GM15510 (cell line): ENCODE results near the gene CHDH.

ENCODE experiments used
- POLR2A ChIP-seq: IDR thresholded peaks from 3 replicates; pipeline ENCODE4 v1.6.1; 2011; ENCODE audit warnings: borderline replicate concordance; ENCODE audit not compliant: insufficient read length; ENCODE audit errors: extremely low read depth

Gene CHDH

DNA sequence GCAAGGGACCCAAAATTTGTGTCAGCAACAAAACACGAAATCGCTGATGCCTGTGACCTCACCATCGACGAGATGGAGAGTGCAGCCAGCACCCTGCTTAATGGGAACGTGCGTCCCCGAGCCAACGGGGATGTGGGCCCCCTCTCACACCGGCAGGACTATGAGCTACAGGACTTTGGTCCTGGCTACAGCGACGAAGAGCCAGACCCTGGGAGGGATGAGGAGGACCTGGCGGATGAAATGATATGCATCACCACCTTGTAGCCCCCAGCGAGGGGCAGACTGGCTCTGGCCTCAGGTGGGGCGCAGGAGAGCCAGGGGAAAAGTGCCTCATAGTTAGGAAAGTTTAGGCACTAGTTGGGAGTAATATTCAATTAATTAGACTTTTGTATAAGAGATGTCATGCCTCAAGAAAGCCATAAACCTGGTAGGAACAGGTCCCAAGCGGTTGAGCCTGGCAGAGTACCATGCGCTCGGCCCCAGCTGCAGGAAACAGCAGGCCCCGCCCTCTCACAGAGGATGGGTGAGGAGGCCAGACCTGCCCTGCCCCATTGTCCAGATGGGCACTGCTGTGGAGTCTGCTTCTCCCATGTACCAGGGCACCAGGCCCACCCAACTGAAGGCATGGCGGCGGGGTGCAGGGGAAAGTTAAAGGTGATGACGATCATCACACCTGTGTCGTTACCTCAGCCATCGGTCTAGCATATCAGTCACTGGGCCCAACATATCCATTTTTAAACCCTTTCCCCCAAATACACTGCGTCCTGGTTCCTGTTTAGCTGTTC, 34.9 kb downstream of the CHDH start:
- no peak for TF ChIP-seq POLR2A

DNA sequence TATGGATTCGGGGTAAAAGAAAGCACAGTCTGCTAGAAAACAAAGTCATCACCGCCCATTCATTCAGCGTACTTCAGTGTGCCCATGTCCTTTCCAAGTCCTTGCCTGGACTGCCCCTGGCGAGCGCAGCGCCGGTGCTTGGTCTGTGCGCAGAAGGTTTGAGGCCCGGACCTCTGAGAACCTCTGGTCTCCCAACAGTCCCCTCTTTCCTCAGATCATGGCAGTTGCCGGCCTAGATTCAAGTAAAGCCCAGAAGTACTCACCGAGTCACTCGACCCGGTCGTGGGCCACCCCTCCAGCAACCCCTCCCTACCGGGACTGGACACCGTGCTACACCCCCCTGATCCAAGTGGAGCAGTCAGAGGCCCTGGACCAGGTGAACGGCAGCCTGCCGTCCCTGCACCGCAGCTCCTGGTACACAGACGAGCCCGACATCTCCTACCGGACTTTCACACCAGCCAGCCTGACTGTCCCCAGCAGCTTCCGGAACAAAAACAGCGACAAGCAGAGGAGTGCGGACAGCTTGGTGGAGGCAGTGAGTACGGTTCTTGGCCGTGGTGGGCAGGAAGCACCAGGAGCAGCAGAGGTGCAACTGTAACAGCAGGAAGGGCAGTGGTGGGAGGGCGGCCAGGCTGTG, 36.3 kb downstream of the CHDH start:
- TF ChIP-seq POLR2A: no peak

- TF ChIP-seq POLR2A: no peak
These were observed 37.0 kb downstream of the CHDH start for GRCh38 chr3:53809267-53809666.

DNA sequence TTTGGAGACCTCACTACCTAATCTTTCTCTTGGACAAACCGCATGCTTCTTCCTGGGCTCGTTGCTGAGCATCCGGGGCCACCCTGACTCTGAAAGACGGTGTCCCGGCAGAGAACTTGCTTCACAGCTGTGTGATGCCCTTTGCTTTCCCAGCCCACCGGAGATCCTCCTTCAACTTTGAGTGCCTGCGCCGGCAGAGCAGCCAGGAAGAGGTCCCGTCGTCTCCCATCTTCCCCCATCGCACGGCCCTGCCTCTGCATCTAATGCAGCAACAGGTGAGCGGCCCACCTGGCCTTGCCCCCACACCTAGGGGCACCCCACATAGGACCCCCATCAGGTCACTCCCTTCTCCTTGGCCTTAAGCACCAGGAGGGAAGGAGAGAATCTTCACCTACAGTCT, 37.7 kb downstream of the CHDH start:
- no peak for TF ChIP-seq POLR2A

DNA sequence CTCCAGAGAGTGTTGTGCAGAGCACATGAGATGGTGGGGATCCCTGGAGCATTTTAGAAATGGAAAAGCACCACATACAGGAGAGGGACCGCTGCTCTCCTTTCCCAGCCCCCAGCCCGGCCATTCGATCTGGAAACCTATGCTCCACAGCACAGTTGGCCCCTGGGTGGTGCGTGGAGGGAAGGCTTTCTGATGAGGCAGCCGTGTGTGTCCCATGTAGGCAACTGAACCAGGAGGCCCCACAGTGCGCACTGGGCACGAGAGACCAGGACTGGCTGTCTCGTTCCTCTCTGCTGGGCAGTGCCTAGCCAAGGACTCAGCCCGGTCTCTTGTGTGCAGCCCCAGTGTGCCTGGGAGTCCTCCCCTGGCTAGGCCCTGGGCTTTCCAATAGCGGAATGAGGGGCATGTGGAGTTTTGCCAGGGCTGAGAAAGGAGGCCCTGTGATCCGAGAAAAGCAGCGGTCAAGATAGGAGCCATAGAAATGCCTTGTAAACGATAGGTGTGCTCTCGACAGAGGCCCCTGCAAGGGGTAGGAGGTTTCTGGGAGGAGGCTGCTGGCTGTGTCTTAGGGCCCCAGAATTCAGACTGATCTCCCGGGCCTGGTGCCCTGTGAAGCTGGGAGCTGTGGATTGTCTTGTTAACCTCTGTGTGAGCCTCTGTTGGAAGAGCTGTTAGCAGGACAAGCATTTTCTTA, 39.0 kb downstream of the CHDH start:
- TF ChIP-seq POLR2A: no peak

DNA sequence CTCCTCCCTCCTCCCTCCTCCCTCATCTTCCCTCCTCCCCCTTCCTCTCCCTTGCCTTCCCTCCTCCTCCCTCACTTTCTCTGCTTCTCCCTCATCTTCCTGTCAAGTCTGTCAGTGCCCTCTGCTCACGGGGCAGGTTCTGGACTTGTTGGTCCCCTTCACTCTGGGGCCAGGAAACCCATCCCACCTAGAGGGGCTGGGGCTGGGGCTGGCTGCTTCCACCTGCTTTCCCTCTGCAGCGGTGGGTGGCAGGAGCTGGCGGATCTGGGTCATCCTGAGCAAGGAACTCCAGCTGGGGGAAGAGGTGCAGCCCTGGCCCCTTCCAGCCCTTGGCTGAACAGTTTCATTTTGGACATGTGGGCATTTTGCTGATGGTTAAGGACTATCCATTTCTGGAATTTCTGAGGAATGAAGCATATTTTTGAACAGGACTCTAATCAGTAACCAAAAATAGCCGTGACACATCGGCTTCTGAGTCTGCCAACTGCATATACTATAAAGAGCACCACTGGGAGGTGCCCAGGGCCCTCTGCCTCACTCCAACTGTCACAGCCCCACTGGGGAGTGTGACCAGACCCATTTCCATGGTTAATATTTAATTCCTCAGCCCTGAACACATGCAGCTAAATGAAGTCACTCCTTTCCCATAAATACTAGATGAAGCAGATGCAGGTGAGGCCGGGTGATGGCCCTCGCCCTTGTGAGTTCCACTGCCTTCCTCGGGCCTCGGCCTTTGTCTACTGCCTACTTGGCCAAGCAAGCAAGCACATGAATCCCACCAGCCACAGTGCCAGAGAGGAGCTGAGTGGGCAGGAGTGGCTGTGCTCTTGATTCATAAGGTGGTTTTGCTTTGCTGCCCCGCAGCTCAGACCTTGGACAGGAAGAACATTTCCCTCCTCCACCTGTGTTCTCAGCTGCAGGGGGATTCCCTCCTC, 39.8 kb downstream of the CHDH start:
- TF ChIP-seq POLR2A: no peak

DNA sequence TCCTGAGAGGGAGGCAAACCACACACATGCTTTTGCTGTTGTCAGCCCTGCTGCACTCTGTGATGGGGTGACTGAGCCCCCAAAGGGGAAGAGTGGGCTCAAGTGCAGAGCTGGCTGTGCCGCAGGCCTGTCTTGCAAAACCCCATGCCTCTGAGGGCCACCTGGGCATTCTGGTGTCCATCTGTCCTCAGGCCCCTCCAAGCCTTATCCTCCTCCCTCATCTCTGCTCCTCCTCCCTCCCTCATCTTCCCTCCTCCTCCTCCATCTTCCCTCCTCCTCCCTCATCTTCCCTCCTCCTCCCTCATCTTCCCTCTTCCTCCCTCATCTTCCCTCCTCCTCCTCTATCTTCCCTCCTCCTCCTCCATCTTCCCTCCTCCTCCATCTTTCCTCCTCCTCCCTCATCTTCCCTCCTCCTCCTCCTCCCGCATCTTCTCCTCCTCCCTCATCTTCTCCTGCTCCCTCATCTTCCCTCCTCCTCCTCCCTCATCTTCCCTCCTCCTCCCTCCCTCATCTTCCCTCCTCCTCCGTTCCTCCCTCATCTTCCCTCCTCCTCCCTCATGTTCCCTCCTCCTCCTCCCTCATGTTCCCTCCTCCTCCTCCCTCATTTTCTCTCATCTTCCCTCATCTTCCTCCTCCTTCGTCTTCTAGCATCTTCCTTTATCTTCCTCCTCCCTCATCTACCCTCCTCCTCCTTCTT, 40.6 kb downstream of the CHDH start:
- TF ChIP-seq POLR2A: no peak

- no peak for TF ChIP-seq POLR2A
These were observed 41.3 kb downstream of the CHDH start for GRCh38 chr3:53804697-53805462.

DNA sequence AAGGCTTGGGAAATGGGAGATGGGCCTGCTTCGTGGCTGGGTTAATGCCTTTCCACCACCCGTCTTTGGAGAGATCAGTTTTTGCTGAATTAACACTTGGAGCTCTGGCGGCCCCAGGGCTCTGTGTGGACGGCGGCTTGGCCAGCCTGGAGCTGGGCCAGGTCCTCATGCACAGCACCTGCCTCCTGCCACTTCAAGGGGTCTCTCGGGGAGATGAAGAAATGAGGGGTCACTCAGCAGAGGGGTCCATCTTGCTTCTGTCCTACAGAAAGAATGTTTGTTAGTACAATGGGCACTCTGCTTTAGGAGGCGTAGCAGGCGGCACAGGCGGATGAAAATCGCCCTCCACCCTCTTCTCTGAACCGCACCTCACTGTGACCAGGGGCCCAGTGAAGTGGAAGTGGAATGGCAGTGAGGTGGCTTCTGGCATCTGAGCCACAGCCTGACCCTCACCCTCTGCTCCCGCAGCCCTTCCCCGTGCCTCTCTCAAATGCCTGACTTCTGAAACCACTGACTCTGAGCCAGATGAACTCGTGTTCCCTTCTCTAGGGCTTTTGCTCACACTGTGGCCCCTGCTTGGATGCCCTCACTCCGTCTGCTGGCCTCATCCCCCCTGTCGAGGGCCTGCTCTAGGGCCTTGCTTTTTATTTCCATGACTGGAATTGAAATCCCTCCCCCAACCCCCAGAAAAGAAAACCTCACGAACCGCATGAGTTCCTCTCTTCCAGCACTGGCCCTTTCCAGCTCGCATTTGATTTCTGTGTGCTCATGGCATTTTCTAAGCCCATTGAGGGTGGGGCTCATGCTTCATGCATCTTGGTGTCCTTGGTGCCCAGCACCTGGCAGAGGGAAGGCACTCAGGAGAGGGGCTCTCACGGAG, 42.2 kb downstream of the CHDH start:
- TF ChIP-seq POLR2A: no peak

- TF ChIP-seq POLR2A: no peak
These were observed 42.9 kb downstream of the CHDH start for GRCh38 chr3:53803124-53803815.

- TF ChIP-seq POLR2A: no peak
These were observed 43.9 kb downstream of the CHDH start for GRCh38 chr3:53802256-53802880.
